Measurements from ENCODE around the gene ADAMTS12. TPM values are rescaled to one million over a fixed set of nuclear protein-coding genes. Genes with fewer than 3 reads are reported as not detected.

Gene ADAMTS12
- total RNA-seq, 1 experiment from 2014 or later = 0.05 TPM

DNA sequence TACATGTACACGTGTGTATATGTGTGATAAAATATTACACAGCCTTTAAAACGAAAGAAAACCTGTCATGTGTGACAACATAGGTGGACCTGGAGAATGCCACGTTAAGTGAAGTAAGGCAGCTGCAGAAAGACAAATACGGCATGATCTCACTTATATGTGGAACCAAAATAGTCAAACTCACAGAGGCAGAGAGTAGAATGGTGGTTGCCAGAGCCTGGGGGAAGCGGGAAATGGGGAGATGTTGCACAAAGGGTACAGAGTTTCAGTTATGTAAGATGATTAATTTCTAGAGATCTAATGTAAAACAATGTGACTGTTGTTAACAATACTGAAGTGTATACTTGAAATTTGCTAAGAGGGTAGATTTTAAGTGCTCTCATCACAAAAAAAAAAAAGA lies 34.8 kb downstream of the ADAMTS12 start:
- no peak overlapping the region for H3K9ac ChIP-seq (ENCODE audit: low read length)
- ChIA-PET RAD21 (ENCODE audit: low non-redundant PET in 1 of 2, low total read pairs in 2 of 2, uncharacterized antibody in 2 of 2, unreplicated experiment in 2 of 2) (no interaction called here), CTCF (no interaction called here), POLR2A (no interaction called here)
- ATAC-seq = no peak
- H3K4me2 ChIP-seq (ENCODE audit: low read length) = no peak overlapping the region
- H3K27me3 ChIP-seq (ENCODE audit: insufficient read depth, low read length) = peaks cover 39% of the 10 kb centered on the region
- H3K36me3 ChIP-seq (ENCODE audit: control insufficient read depth in 1 of 2, insufficient read depth in 2 of 2, low read length in 2 of 2) = no peaks in the 10 kb centered on the region
- no peak overlapping the region for H2AFZ ChIP-seq (ENCODE audit: low read depth, low read length, poor library complexity, severe bottlenecking)
- H3K4me1 ChIP-seq (ENCODE audit: control insufficient read depth in 1 of 2, insufficient read depth in 2 of 2, low read length in 2 of 2) = no peaks in the 10 kb centered on the region
- DNase-seq (ENCODE audit: low read depth, low spot score) = no peak
- TF ChIP-seq EZH2phosphoT487 (IDR thresholded peaks at IDR 0.05; ENCODE audit: borderline replicate concordance) = no peak
- no peak for TF ChIP-seq ZNF274 (IDR thresholded peaks at IDR 0.05; ENCODE audit: low read depth, low read length)
- TF ChIP-seq EZH2 (IDR thresholded peaks at IDR 0.05) = no peak
- TF ChIP-seq CEBPB (IDR thresholded peaks at IDR 0.05; ENCODE audit: low read depth) = no peak
- no peak for TF ChIP-seq RAD21 (IDR thresholded peaks at IDR 0.05; ENCODE audit: low read depth)
- TF ChIP-seq, protein P1, sequence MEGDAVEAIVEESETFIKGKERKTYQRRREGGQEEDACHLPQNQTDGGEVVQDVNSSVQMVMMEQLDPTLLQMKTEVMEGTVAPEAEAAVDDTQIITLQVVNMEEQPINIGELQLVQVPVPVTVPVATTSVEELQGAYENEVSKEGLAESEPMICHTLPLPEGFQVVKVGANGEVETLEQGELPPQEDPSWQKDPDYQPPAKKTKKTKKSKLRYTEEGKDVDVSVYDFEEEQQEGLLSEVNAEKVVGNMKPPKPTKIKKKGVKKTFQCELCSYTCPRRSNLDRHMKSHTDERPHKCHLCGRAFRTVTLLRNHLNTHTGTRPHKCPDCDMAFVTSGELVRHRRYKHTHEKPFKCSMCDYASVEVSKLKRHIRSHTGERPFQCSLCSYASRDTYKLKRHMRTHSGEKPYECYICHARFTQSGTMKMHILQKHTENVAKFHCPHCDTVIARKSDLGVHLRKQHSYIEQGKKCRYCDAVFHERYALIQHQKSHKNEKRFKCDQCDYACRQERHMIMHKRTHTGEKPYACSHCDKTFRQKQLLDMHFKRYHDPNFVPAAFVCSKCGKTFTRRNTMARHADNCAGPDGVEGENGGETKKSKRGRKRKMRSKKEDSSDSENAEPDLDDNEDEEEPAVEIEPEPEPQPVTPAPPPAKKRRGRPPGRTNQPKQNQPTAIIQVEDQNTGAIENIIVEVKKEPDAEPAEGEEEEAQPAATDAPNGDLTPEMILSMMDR (IDR thresholded peaks at IDR 0.05 in 2 of 3, conservative IDR thresholded peaks at IDR 0.05 in 1 of 3; ENCODE audit: borderline replicate concordance in 1 of 3, insufficient read depth in 1 of 3, low read depth in 2 of 3, low read length in 2 of 3) = no peak
- no peak for TF ChIP-seq SIN3A (IDR thresholded peaks at IDR 0.05; ENCODE audit: low read depth)
- no peak overlapping the region for H3K27ac ChIP-seq (ENCODE audit: low read depth, low read length)
- BruUV-seq (replicated peaks) = no TSS peak
- intact Hi-C loops (cut with micrococcal nuclease) = no loop called here
- no peaks in the 10 kb centered on the region for H4K20me1 ChIP-seq (ENCODE audit: insufficient read depth)
- no peak overlapping the region for H3K4me3 ChIP-seq (replicated peaks in 1 of 2; ENCODE audit: low read depth in 1 of 2, low read length in 2 of 2)
- no peaks in the 10 kb centered on the region for H3K9me3 ChIP-seq (ENCODE audit: control insufficient read depth in 1 of 2, insufficient read depth in 1 of 2, low read depth in 1 of 2, low read length in 2 of 2)
- no peaks in the 10 kb centered on the region for H3K79me2 ChIP-seq (ENCODE audit: insufficient read depth, low read length)
- H3K9me2 ChIP-seq (ENCODE audit: insufficient read depth) = no peaks in the 10 kb centered on the region

DNA sequence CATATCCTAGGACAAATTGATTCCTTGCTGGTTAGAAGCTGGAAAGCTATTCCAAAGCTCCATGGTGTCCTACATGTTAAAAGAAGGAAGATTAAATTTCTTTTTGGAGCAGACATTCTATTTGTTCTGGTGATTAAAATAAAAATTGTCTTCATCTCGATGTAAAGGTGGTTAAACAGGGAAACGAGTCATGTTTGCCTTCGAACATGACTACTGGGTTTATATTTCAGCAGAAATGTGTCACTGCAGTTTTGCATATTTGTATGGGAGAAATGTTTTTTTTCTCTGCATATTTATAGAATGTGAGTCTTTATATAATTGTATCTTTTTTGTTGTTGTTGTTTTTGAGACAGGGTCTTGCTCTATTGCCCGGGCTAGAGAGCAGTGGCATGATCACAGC lies 36.4 kb downstream of the ADAMTS12 start:
- no peak for DNase-seq (ENCODE audit: low read depth, low spot score)
- Histone ChIP-seq H3K36me3 (ENCODE audit: control insufficient read depth in 1 of 2, insufficient read depth in 2 of 2, low read length in 2 of 2) (no peaks in the 10 kb centered on the region), H4K20me1 (ENCODE audit: insufficient read depth) (no peaks in the 10 kb centered on the region), H3K4me3 (replicated peaks in 1 of 2; ENCODE audit: low read depth in 1 of 2, low read length in 2 of 2) (no peak overlapping the region), H3K79me2 (ENCODE audit: insufficient read depth, low read length) (no peaks in the 10 kb centered on the region), H3K27me3 (ENCODE audit: insufficient read depth, low read length) (peaks cover 37% of the 10 kb centered on the region), H3K9me3 (ENCODE audit: control insufficient read depth in 1 of 2, insufficient read depth in 1 of 2, low read depth in 1 of 2, low read length in 2 of 2) (no peaks in the 10 kb centered on the region), H3K27ac (ENCODE audit: low read depth, low read length) (no peak overlapping the region), H3K4me2 (ENCODE audit: low read length) (no peak overlapping the region), H2AFZ (ENCODE audit: low read depth, low read length, poor library complexity, severe bottlenecking) (no peak overlapping the region), H3K4me1 (ENCODE audit: control insufficient read depth in 1 of 2, insufficient read depth in 2 of 2, low read length in 2 of 2) (no peaks in the 10 kb centered on the region; a peak in 1 of 4 replicates), H3K9ac (ENCODE audit: low read length) (no peak overlapping the region), H3K9me2 (ENCODE audit: insufficient read depth) (no peaks in the 10 kb centered on the region)
- POLR2A ChIA-PET = no interaction called here
- CTCF ChIA-PET = no interaction called here
- RAD21 ChIA-PET (ENCODE audit: low non-redundant PET in 1 of 2, low total read pairs in 2 of 2, uncharacterized antibody in 2 of 2, unreplicated experiment in 2 of 2) = no interaction called here
- TF ChIP-seq SP1 (IDR thresholded peaks at IDR 0.05; ENCODE audit: low read depth) = no peak
- no peak for TF ChIP-seq RAD21 (IDR thresholded peaks at IDR 0.05; ENCODE audit: low read depth)
- BruUV-seq (replicated peaks) = no TSS peak
- intact Hi-C loops (cut with micrococcal nuclease) = no loop called here
- no peak for ATAC-seq

Measured in HCT116 (cell line).